Sigmoid colon (tissue), 4 donors: ENCODE measurements around the gene PRDM16.

Source experiments
- CTCF ChIP-seq, 4 experiments: fragments of 450-650 bp in 3 of 4; fragments of 200-600 bp in 1 of 4; IDR thresholded peaks; one replicate each; pipeline ENCODE4 v1.5.1; 2016 to 2019; ENCODE audit warnings: antibody characterized with exemption in 4 of 4, mild to moderate bottlenecking in 3 of 4, moderate library complexity in 2 of 4
- EP300 ChIP-seq, 4 donors: sonication (generic); formaldehyde crosslinking; IDR thresholded peaks; one replicate each; pipeline ENCODE4 v1.6.1; 2017; ENCODE audit warnings: antibody characterized with exemption in 4 of 4
- POLR2A ChIP-seq, 2 donors: fragments of 450-650 bp; IDR thresholded peaks; one replicate each; pipeline ENCODE4 v1.6.1; 2016; ENCODE audit warnings: antibody characterized with exemption in 2 of 2, mild to moderate bottlenecking in 2 of 2, moderate library complexity in 2 of 2
- POLR2AphosphoS5 ChIP-seq, 4 donors: sonication (generic); formaldehyde crosslinking; IDR thresholded peaks; one replicate each; pipeline ENCODE4 v1.6.1; 2017; ENCODE audit warnings: antibody characterized with exemption in 4 of 4

GRCh38 chr1:3466366-3467075 lies 397.5 kb downstream of the PRDM16 start:
- TF ChIP-seq EP300 (IDR thresholded peaks at IDR 0.05), result no peak
- TF ChIP-seq POLR2AphosphoS5 (IDR thresholded peaks at IDR 0.05), result no peak
- TF ChIP-seq POLR2A (IDR thresholded peaks at IDR 0.05), result no peak
- no peak for TF ChIP-seq CTCF (IDR thresholded peaks at IDR 0.05)
